ENCODE measurements around the gene OAS3.
A peak's percentile ranks its signal among the peaks of the same experiment; 100 is the strongest.
"Not testable (repeated sequence)": the region's sequence is repeated elsewhere in the genome, so short reads cannot be mapped to it uniquely, and the experiment has no call there.

The OAS3 gene

DNA sequence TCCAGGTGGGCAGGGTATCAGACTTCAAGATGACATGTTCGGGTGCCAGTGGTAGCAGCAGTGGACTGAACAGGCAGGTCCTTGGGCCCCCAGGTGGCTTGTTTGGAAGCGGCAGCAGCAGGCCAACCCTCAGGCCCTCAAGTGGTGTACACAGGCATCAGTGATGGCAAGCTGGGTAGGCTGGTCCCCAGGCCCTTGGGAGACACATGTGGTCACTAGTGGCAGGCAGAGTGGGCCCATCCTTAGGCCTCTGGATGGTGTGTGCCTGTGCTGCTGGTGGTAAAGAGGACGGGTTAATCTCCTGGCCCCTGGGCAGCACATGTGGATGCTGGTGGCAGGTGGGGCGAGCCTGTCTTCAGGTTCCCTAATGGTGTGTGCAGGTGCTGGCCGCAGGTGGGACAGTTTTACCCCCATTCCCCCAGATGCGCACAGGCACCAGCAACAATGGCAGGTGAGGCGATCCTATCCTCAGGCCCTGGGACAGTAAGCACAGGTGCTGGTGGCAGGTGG lies 48.1 kb downstream of the OAS3 start:
- DNase-seq: no peak

DNA sequence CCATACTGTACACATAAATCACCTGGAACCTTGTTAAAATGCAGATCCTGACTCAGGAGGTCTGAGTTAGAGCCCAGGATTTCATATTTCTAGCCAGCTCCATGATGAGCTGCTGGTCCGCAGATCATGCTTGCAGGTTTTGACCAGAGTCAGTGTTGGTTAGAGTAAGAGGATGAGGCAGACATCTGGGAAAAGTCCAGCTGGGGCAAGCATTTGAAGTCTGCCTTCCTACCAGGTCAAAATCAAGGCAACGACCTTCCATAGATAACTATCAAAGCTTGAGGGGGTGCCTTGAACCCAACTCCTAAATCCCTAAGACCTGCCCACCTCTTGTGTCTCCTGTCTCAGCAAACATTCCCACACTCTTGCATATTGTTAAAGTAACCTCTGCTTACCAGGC lies 49.3 kb downstream of the OAS3 start:
- DNase-seq: no peak

DNA sequence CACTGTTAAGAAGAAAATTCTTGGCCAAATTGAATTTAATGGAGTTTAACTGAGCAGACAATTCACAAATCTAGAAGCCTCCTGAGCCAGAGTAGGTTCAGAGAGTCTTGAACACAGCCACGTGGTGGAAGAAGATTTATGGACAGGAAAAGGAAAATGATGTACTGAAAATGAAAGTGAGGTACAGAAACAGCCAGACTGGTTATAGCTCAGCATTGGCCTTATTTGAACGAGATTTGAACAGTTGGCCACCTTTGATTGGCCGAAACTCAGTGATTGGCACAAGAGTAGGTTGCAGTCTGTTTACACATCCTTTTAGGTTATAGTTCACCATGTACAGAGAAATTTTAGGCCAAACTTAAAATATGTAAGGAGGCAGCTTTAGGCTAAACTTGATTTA lies 50.0 kb downstream of the OAS3 start:
- DNase-seq: no peak

DNA sequence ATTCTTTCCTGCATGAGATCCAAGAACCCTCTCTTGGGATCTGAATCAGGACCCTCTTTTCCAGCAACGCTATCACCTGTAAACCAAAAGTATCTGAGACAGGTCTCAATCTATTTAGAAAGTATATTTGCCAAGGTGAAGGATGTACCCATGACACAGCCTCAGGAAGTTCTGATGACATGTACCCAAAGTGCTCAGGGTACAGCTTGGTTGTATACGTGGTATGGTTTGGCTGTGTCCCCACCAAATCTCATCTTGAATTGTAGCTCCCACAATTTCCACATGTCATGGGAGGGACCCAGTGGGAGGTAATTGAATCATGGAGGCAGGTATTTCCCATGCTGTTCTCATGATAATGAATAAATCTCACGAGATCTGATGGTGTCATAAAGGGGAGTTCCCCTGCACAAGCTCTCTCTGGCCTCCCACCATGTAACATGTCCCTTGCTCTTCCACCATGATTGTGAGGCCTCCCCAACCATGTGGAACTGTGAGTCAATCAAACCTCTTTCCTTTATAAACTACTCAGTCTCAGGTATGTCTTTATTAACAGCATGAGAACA lies 50.6 kb downstream of the OAS3 start:
- DNase-seq: not testable (repeated sequence)

- no peak for DNase-seq
Measured at GRCh38 chr12:112989806-112990205, 51.5 kb downstream of the OAS3 start.

- DNase-seq: peak; percentile 63
Measured at GRCh38 chr12:112992541-112993398, 54.5 kb downstream of the OAS3 start.

DNA sequence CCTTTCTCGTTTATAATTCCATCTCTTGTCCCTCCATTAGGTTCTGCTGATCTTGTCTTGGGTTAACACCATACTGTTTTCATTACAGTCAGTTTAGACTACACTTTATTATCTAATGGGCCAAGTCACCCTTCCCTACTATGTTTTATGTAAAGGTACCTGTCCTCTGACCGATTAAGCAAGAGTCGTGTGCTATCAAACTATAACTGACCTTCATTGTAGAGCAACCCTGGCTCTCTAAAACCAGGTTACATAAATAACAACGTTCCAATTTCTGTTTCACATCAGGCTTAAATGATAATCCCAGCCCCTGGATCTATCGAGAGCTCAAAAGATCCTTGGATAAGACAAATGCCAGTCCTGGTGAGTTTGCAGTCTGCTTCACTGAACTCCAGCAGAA lies 56.7 kb downstream of the OAS3 start:
- no peak for DNase-seq

GRCh38 chr12:112996501-112996900 lies 58.2 kb downstream of the OAS3 start:
- no peak for DNase-seq

- no peak for DNase-seq
Measured at GRCh38 chr12:112997506-112997905, 59.2 kb downstream of the OAS3 start.

GRCh38 chr12:112998987-112999767 lies 60.9 kb downstream of the OAS3 start:
- DNase-seq: no peak

GRCh38 chr12:113000433-113000832 lies 62.2 kb downstream of the OAS3 start:
- no peak for DNase-seq

DNA sequence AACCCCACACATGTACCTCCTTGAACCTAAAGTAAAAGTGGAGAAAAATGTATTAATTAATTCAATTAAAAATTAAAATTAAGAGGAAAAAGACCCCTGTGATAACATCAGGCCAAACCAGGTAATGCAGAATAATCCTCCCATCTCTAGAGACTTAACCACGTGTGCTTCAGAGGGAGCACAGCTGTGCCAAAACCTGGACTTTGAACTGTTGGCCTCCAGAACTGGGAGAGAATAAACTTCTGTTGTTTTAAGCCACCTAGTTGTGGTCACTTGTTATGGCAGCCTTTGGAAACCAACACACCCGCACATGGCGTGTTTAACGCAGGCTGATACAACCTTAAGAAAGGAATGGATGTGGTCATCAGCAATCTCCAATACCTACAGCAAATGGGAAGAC lies 63.9 kb downstream of the OAS3 start:
- no peak for DNase-seq

DNA sequence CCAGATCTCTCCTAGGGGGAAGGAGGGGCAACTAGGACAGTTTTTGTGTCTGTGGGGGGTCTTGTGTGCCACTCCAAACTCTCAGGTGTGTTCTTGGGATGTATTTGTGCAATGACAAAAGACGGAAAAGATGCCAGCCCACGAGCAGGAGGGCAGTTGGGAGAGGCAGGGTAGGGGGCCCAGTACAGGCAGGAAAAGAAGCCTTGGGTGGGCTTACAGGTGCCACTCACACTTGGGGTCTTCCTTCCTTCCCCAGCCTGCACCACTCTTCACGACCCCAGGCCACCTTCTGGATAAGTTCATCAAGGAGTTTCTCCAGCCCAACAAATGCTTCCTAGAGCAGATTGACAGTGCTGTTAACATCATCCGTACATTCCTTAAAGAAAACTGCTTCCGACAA lies 64.4 kb downstream of the OAS3 start:
- no peak for DNase-seq

- no peak for DNase-seq
Measured at GRCh38 chr12:113003636-113004035, 65.4 kb downstream of the OAS3 start.

DNA sequence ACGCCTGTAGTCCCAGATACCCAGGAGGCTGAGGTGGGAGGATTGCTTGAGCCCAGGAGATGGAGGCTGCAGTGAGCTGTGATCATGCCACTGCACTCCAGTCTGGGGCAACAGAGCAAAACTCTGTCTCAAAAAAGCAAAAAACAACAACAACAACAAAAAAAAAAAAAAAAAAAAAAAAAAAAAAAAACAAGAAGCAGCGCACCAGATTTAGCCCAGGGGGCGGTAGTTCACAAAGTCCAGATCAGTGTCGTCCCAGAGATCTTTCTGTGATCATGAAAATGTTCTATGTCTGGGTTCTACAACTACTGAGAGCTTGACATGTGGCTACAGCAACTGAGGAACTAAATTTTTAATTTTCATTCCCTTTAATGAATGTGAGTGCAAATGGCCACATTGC lies 67.5 kb downstream of the OAS3 start:
- no peak for DNase-seq

- no peak for DNase-seq
Measured at GRCh38 chr12:113006206-113006605, 67.9 kb downstream of the OAS3 start.

DNA sequence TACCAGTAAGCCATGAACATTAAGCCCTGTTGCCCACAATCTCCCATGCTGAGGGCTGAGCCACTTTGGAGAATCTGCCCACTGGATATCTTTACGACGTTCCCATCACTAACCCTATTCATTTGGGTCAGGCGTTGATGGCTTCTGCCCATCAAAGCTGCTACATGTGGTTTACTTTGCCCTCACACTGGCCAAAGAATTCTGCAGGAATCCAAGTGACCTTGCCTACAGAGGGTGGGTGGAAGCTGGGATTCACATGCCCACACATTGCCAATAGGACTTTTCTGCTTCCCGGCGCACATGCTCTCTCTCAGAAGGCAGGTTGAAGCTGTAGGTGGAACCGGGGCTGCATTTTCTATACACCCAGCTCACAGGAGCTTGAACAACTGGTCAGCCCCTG lies 68.4 kb downstream of the OAS3 start:
- DNase-seq: no peak

DNA sequence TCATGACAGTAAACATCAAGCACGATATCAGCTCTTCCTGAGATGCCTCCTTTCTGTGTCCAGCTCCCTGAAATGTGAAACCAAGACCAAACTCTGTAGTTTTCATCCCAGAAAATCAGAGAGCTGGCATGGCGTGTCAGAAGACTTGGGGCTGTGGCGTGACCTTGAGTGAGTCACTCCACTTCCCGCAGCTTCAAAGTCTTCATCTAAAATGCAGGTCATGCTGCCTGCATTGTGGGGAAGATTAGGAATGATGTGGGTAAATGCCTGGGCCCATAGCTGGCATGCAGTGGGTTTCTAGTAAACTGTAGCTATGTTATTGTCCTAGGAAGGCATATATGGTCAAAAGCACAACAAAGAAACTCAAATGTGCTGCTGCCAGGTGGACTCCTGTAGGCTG lies 68.9 kb downstream of the OAS3 start:
- no peak for DNase-seq

GRCh38 chr12:113010701-113011100 lies 72.4 kb downstream of the OAS3 start:
- DNase-seq: no peak

DNA sequence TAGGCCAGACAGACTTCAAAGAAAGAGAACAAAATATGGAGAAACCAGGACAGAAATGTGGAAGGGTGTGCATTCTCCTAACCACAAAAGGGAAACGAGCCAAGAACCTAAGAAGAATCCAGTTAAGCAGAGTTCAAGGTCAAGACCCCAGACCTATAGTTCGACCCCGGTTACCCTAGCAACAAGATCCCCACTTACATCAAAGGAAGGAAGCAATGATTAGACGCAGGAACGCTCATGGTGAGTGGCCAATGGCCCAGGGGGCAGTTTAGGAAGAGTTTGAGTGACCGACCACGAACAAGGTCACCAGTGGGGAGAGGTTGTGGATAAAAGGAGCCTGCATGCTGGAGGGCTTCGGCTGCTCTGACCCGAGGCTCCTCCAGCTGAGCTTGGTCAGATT lies 76.3 kb downstream of the OAS3 start:
- no peak for DNase-seq

- DNase-seq: no peak
Measured at GRCh38 chr12:113016796-113017195, 78.5 kb downstream of the OAS3 start.

GRCh38 chr12:113019025-113019424 lies 80.8 kb downstream of the OAS3 start:
- no peak for DNase-seq

GRCh38 chr12:113021500-113021899 lies 83.2 kb downstream of the OAS3 start:
- DNase-seq: no peak
